CD4-positive, alpha-beta memory T cell (primary cell): ENCODE results near the gene SAA2. TPM values are rescaled to one million over a fixed set of nuclear protein-coding genes. Genes with fewer than 3 reads are reported as not detected.
"Not testable (repeated sequence)": the region's sequence is repeated elsewhere in the genome, so short reads cannot be mapped to it uniquely, and the experiment has no call there.

Source experiments
- CTCF ChIA-PET: fragments of 350-600 bp; sonication (Branson Sonifier 250); formaldehyde crosslinking; loops from one replicate; lab custom pipeline; 2021; ENCODE audit warnings: inconsistent platforms; ENCODE audit not compliant: partially characterized antibody; lab: Charles Lee
- POLR2A ChIA-PET: fragments of 350-600 bp; sonication (Branson Sonifier 250); formaldehyde crosslinking; loops from one replicate; lab custom pipeline; 2021; ENCODE audit not compliant: partially characterized antibody; lab: Charles Lee
- DNase-seq, 5 donors: peaks; one replicate each; pipeline versions ENCODE4 v3.0.0 to v3.0.0-alpha.2; 2020 to 2022; ENCODE audit warnings: mixed read lengths in 1 of 5
- H3K27ac ChIP-seq: one replicate; pipeline ENCODE4 v1.7.0; 2013; ENCODE audit warnings: low read depth, low read length
- H3K27me3 ChIP-seq: 2 replicates; pipeline ENCODE4 v1.7.0; 2013; ENCODE audit warnings: mild to moderate bottlenecking, low read length, moderate library complexity; ENCODE audit not compliant: insufficient read depth
- H3K36me3 ChIP-seq: 2 replicates; pipeline ENCODE4 v1.7.0; 2013; ENCODE audit warnings: mild to moderate bottlenecking, low read length, moderate library complexity; ENCODE audit not compliant: insufficient read depth
- H3K4me1 ChIP-seq: 2 replicates; pipeline ENCODE4 v1.7.0; 2013; ENCODE audit warnings: mild to moderate bottlenecking, low read length, moderate library complexity; ENCODE audit not compliant: insufficient read depth
- H3K4me3 ChIP-seq, 2 donors: one replicate each; pipeline ENCODE4 v1.7.0; 2013; ENCODE audit warnings: low read length in 2 of 2, mild to moderate bottlenecking in 1 of 2
- H3K9me3 ChIP-seq, 2 donors: one replicate each; pipeline ENCODE4 v1.7.0; 2013; ENCODE audit warnings: low read length in 2 of 2, control low read depth in 1 of 2; ENCODE audit not compliant: control insufficient read depth in 1 of 2
- H3K27ac Mint-ChIP-seq, 7 donors: one replicate each; pipeline ENCODE4 v1.8.0; 2020 to 2021; ENCODE audit warnings: mixed read lengths in 7 of 7, mild to moderate bottlenecking in 6 of 7, inconsistent platforms in 3 of 7, moderate library complexity in 3 of 7
- H3K27me3 Mint-ChIP-seq, 2 donors: one replicate each; pipeline ENCODE4 v1.8.0; 2020 to 2021; ENCODE audit warnings: mixed read lengths in 2 of 2
- H3K36me3 Mint-ChIP-seq, 2 donors: one replicate each; pipeline ENCODE4 v1.8.0; 2020 to 2021; ENCODE audit warnings: mixed read lengths in 2 of 2, inconsistent platforms in 1 of 2, mild to moderate bottlenecking in 1 of 2
- H3K4me1 Mint-ChIP-seq, 4 donors: one replicate each; pipeline ENCODE4 v1.8.0; 2020 to 2021; ENCODE audit warnings: mixed read lengths in 4 of 4, mild to moderate bottlenecking in 1 of 4
- H3K4me3 Mint-ChIP-seq, 8 donors: one replicate each; pipeline ENCODE4 v1.8.0; 2020 to 2021; ENCODE audit warnings: mixed read lengths in 8 of 8, mild to moderate bottlenecking in 7 of 8, moderate library complexity in 6 of 8, inconsistent platforms in 3 of 8
- H3K9me3 Mint-ChIP-seq, 8 donors: one replicate each; pipeline ENCODE4 v1.8.0; 2020 to 2021; ENCODE audit warnings: mixed read lengths in 8 of 8, mild to moderate bottlenecking in 5 of 8, inconsistent platforms in 3 of 8, moderate library complexity in 1 of 8
- intact Hi-C: fragments of 100-400 bp; cut with micrococcal nuclease; formaldehyde crosslinking; loops from one replicate; pipeline ENCODE4 v1.15.1; 2023
- polyA plus RNA-seq, 2 donors: library from polyadenylated mRNA; unstranded; fragments of 300-500 nt; fragmentation: Illumina TruSeq; gene quantifications; one replicate each; pipeline ENCODE4 v1.2.3, GENCODE V29; 2021
- total RNA-seq, 2 experiments: library from RNA; stranded (reverse); gene quantifications; one replicate each; pipeline ENCODE4 v1.2.3, GENCODE V29; 2021

Gene SAA2
- total and polyA plus RNA-seq, 4 experiments from 2014 or later = not detected

DNA sequence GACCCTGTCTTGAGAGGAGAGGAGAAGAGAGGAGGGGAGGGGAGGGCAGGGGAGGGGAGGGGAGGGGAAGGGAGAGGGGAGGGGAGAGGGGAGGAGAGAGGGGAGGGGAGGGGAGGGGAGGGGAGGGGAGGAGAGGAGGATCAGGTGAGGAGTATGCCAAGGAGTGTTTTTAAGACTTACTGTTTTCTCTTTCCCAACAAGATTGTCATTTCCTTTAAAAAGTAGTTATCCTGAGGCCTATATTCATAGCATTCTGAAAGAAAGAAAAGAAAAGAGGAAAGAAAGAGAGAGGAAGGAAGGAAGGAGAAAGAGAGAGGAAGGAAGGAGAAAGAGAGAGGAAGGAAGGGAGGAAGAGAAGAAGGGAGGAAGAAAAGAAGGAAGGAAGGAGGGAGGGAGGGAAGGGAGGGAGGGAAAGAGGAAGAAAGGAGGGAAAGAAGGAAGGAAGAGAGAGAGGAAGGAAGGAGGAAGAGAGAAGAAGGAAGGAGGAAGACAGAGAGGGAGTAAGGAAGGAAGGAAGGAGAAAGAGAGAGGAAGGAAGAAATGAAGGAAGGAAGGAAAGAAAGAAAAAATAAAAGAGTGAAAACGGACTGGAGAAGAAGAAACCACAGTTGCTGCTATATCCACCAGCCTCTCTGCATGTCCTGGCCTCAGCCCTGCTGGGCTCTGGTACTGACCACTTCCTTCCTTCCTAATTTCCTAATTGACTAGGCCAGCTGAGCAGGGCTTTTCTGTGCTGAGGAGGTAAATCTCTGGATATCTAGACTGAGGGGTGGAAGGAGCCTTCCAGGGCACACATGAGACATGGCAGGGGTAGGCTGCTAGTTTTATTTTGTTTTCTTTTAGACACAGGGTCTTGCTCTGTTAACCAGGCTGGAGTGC is 16.4 kb upstream of the SAA2 start:
- no peak overlapping the region for H3K4me3 ChIP-seq
- H3K9me3 ChIP-seq = no peaks in the 10 kb centered on the region
- Mint-ChIP-seq H3K4me3 (no peak overlapping the region), H3K9me3 (peaks cover 0 to 3% (median 0%) of the 10 kb centered on the region in 8 donors), H3K27ac (peak overlapping the region in 1 of 7 donors; percentile 75), H3K27me3 (no peaks in the 10 kb centered on the region), H3K36me3 (no peaks in the 10 kb centered on the region), H3K4me1 (no peaks in the 10 kb centered on the region)
- ChIA-PET CTCF (no interaction called here), POLR2A (no interaction called here)
- H3K27ac ChIP-seq = no peak overlapping the region
- H3K36me3 ChIP-seq = no peaks in the 10 kb centered on the region
- no peak for DNase-seq
- no peaks in the 10 kb centered on the region for H3K27me3 ChIP-seq
- H3K4me1 ChIP-seq = no peaks in the 10 kb centered on the region
- intact Hi-C loops = no loop called here

DNA sequence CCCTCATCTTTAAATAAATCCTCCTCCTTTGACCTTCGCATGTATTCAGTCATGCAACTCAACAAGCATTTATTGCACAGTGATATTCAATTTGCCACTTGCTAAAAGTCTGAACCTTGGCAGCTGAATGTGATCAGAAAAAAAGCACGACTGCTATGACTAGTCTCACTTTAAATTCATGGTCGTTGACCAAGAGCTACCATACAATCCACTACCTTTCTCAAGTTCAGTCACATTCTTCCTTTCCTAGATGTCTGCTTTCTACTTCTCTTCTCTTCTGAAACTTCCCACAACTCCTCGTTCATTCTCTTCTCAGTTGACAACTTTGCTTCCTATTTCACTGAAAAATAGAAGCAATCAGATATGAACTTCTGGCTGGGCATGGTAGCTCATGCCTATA is 15.6 kb upstream of the SAA2 start:
- Histone ChIP-seq H3K27me3 (peaks cover 3% of the 10 kb centered on the region), H3K4me1 (no peaks in the 10 kb centered on the region), H3K36me3 (no peaks in the 10 kb centered on the region), H3K9me3 (no peaks in the 10 kb centered on the region), H3K27ac (no peak overlapping the region), H3K4me3 (no peak overlapping the region)
- ChIA-PET POLR2A (no interaction called here), CTCF (no interaction called here)
- Mint-ChIP-seq H3K27ac (no peak overlapping the region), H3K36me3 (no peaks in the 10 kb centered on the region), H3K9me3 (peaks cover 0 to 3% (median 0%) of the 10 kb centered on the region in 8 donors), H3K27me3 (no peaks in the 10 kb centered on the region), H3K4me3 (no peak overlapping the region), H3K4me1 (no peaks in the 10 kb centered on the region)
- DNase-seq = no peak
- intact Hi-C loops = no loop called here

GRCh38 chr11:18262681-18263350 is 14.3 kb upstream of the SAA2 start:
- intact Hi-C loops = not testable (repeated sequence)

GRCh38 chr11:18261721-18262120 is 13.3 kb upstream of the SAA2 start:
- Mint-ChIP-seq H3K27me3 (peaks cover 0 to 1% of the 10 kb centered on the region in 2 donors), H3K4me3 (no peak overlapping the region), H3K9me3 (peaks cover 0 to 2% (median 0%) of the 10 kb centered on the region in 8 donors), H3K4me1 (no peaks in the 10 kb centered on the region), H3K27ac (no peak overlapping the region), H3K36me3 (no peaks in the 10 kb centered on the region)
- no peak for DNase-seq
- no peaks in the 10 kb centered on the region for H3K36me3 ChIP-seq
- peaks cover 3% of the 10 kb centered on the region for H3K27me3 ChIP-seq
- no peaks in the 10 kb centered on the region for H3K9me3 ChIP-seq
- intact Hi-C loops = no loop called here
- no peaks in the 10 kb centered on the region for H3K4me1 ChIP-seq
- H3K27ac ChIP-seq = no peak overlapping the region
- CTCF ChIA-PET = no interaction called here
- POLR2A ChIA-PET = no interaction called here
- H3K4me3 ChIP-seq = no peak overlapping the region

More at GRCh38 chr11:18262681-18263350, 14.3 kb upstream of the SAA2 start:
- H3K4me3 Mint-ChIP-seq, H3K27me3 ChIP-seq, H3K36me3 Mint-ChIP-seq, H3K4me3 ChIP-seq, H3K9me3 Mint-ChIP-seq, DNase-seq, H3K27me3 Mint-ChIP-seq, H3K36me3 ChIP-seq, H3K4me1 Mint-ChIP-seq, H3K9me3 ChIP-seq, H3K4me1 ChIP-seq, CTCF ChIA-PET, POLR2A ChIA-PET, H3K27ac ChIP-seq, H3K27ac Mint-ChIP-seq: not testable (repeated sequence)

DNA sequence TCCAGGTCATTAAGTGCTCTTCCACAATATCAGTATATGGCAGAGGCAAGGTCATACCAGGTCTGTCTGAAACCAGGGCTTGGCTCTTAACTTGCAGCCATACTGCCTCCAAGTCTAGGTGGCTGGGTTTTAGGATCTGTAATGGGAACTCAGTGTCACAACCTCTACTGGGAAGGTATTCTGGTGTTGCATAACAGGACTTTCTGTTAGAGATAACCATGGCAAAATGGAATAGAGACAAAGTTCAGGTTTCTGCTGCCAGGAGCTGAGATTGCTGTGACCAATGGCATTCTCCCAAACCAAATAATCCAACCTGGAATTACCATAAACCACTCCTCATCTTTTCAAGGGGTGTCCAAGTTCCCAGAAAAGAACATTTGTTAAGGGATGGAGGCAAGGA is 10.8 kb upstream of the SAA2 start:
- Mint-ChIP-seq H3K9me3 (peaks cover 0 to 2% (median 0%) of the 10 kb centered on the region in 8 donors), H3K36me3 (no peaks in the 10 kb centered on the region), H3K4me1 (no peaks in the 10 kb centered on the region), H3K4me3 (no peak overlapping the region), H3K27ac (no peak overlapping the region), H3K27me3 (peaks cover 1 to 2% of the 10 kb centered on the region in 2 donors)
- no peak for DNase-seq
- Histone ChIP-seq H3K9me3 (no peaks in the 10 kb centered on the region), H3K4me1 (no peaks in the 10 kb centered on the region), H3K27ac (no peak overlapping the region), H3K4me3 (no peak overlapping the region), H3K36me3 (no peaks in the 10 kb centered on the region), H3K27me3 (peaks cover 3% of the 10 kb centered on the region)
- POLR2A ChIA-PET = no interaction called here
- intact Hi-C loops = no loop called here
- CTCF ChIA-PET = no interaction called here

DNA sequence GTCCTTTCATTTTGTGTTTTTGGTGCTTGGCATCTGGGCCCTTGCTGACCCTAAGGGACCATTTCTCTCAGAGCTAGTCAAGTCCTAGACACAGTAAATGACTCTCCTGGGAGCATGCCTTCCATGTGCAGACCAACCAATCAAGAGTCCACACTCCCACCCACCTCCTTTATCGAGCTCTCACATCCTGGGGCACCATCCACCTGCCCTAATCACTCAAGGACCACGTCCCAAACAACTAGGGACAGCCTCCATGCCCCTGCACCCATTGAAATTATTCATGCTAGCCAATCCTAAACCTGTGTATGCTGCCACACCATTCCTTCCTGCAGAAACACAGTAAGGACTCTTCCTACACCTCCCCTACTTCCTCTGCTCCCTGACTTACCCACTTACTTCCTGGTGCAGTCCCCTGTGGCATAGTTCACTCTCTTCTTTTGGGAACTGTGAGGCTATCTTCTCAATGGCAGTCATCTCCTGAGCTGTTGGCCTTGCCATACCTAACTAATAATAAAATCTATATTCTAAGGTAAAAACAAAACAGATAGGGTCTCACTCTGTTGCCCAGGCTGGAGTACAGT is 6.4 kb upstream of the SAA2 start:
- Histone ChIP-seq H3K36me3 (no peaks in the 10 kb centered on the region), H3K9me3 (no peaks in the 10 kb centered on the region), H3K27me3 (peaks cover 3% of the 10 kb centered on the region), H3K27ac (no peak overlapping the region), H3K4me1 (no peaks in the 10 kb centered on the region), H3K4me3 (no peak overlapping the region)
- ChIA-PET CTCF (interaction anchor here (1.5 kb wide), 1 partner anchor 10 kb away, joined by 4 read pairs; no protein-coding TSS in a partner anchor), POLR2A (no interaction called here)
- intact Hi-C loops = no loop called here
- Mint-ChIP-seq H3K36me3 (no peaks in the 10 kb centered on the region), H3K27ac (no peak overlapping the region), H3K27me3 (peaks cover 1 to 2% of the 10 kb centered on the region in 2 donors), H3K4me1 (no peaks in the 10 kb centered on the region), H3K4me3 (no peak overlapping the region), H3K9me3 (no peaks in the 10 kb centered on the region)
- no peak for DNase-seq

GRCh38 chr11:18253778-18254338 is 5.4 kb upstream of the SAA2 start:
- Histone ChIP-seq H3K9me3 (no peaks in the 10 kb centered on the region), H3K4me3 (no peak overlapping the region), H3K4me1 (no peaks in the 10 kb centered on the region), H3K27ac (no peak overlapping the region), H3K27me3 (no peaks in the 10 kb centered on the region), H3K36me3 (no peaks in the 10 kb centered on the region)
- no peak overlapping the region for H3K4me3 Mint-ChIP-seq
- no peaks in the 10 kb centered on the region for H3K9me3 Mint-ChIP-seq
- peaks cover 1 to 2% of the 10 kb centered on the region in 2 donors for H3K27me3 Mint-ChIP-seq
- H3K27ac Mint-ChIP-seq = no peak overlapping the region
- intact Hi-C loops = no loop called here
- ChIA-PET CTCF (no interaction called here), POLR2A (no interaction called here)
- no peak for DNase-seq
- H3K36me3 Mint-ChIP-seq = no peaks in the 10 kb centered on the region
- H3K4me1 Mint-ChIP-seq = no peaks in the 10 kb centered on the region
